ENCODE measurements around the gene OR4Q3.
"Not testable (repeated sequence)": the region's sequence is repeated elsewhere in the genome, so short reads cannot be mapped to it uniquely, and the experiment has no call there.

Gene OR4Q3

GRCh38 chr14:19743256-19743655, at the start of gene OR4Q3:
TSS of gene OR4Q3 (plus strand) at chr14:19743571.
- no peak for DNase-seq

- no peak for DNase-seq
Observed at GRCh38 chr14:19729359-19729758, 14.0 kb upstream of the OR4Q3 start.

- DNase-seq = no peak
Observed at GRCh38 chr14:19729763-19730162, 13.6 kb upstream of the OR4Q3 start.

- DNase-seq = not testable (repeated sequence)
Observed at GRCh38 chr14:19733893-19734292, 9.5 kb upstream of the OR4Q3 start.

- not testable (repeated sequence) for DNase-seq
Observed at GRCh38 chr14:19752316-19752715, 8.9 kb downstream of the OR4Q3 start.

- DNase-seq = no peak
Observed at GRCh38 chr14:19754172-19754571, 10.8 kb downstream of the OR4Q3 start.

GRCh38 chr14:19771491-19771890, 28.1 kb downstream of the OR4Q3 start:
- DNase-seq = not testable (repeated sequence)

- no peak for DNase-seq
Observed at GRCh38 chr14:19771895-19772430, 28.6 kb downstream of the OR4Q3 start.

- not testable (repeated sequence) for DNase-seq
Observed at GRCh38 chr14:19772454-19772853, 29.1 kb downstream of the OR4Q3 start.

GRCh38 chr14:19773204-19773603, 29.8 kb downstream of the OR4Q3 start, which contains the start of gene OR4M1:
TSS of gene OR4M1 (plus strand) at chr14:19773504. CDS start at chr14:19780323, 6,819 bp downstream.
- not testable (repeated sequence) for DNase-seq

- no peak for DNase-seq
Observed at GRCh38 chr14:19775587-19775986, 32.2 kb downstream of the OR4Q3 start.

- not testable (repeated sequence) for DNase-seq
Observed at GRCh38 chr14:19785848-19786247, 42.5 kb downstream of the OR4Q3 start.

- DNase-seq = not testable (repeated sequence)
Observed at GRCh38 chr14:19787318-19787717, 43.9 kb downstream of the OR4Q3 start.

GRCh38 chr14:19788150-19788549, 44.8 kb downstream of the OR4Q3 start:
- not testable (repeated sequence) for DNase-seq

- not testable (repeated sequence) for DNase-seq
Observed at GRCh38 chr14:19796520-19797108, 53.2 kb downstream of the OR4Q3 start.
